B cell (primary cell): Measurements from ENCODE around the gene BTRC. TPM values are rescaled to one million over a fixed set of nuclear protein-coding genes. Genes with fewer than 3 reads are reported as not detected.

Experiments
- ATAC-seq: fragments of 200-7000 bp; cut with Tn5 transposase; one replicate; pipeline ENCODE4 v1.10.0; 2021; ENCODE audit warnings: low read depth, mild to moderate bottlenecking, moderate number of reproducible peaks, moderate library complexity
- CTCF ChIA-PET: fragments of 350-600 bp; sonication (Branson Sonifier 250); formaldehyde crosslinking; loops from one replicate; lab custom pipeline; 2021; ENCODE audit warnings: antibody characterized with exemption, inconsistent platforms; lab: Charles Lee
- POLR2A ChIA-PET: fragments of 350-600 bp; sonication (Branson Sonifier 250); formaldehyde crosslinking; loops from one replicate; lab custom pipeline; 2021; ENCODE audit warnings: antibody characterized with exemption; lab: Charles Lee
- DNase-seq: peaks from one replicate; pipeline ENCODE4 v3.0.0; 2013
- H2AFZ ChIP-seq: 2 replicates; pipeline ENCODE4 v1.6.1; 2012; ENCODE audit warnings: mild to moderate bottlenecking, low read depth, low read length; ENCODE audit not compliant: insufficient read depth, poor library complexity, severe bottlenecking
- H3K27ac ChIP-seq, 2 donors: 1 replicate in 1 of 2; 2 replicates in 1 of 2; pipeline ENCODE4 v1.5.1; 2012 to 2013; ENCODE audit warnings: low read length in 2 of 2, mild to moderate bottlenecking in 2 of 2, moderate library complexity in 1 of 2
- H3K27me3 ChIP-seq, 4 experiments: fragments of 200-600 bp in 1 of 4; sonication (generic) in 1 of 4; replicated peaks in 1 of 4; 1 replicate in 2 of 4; 2 replicates in 2 of 4; pipeline versions ENCODE4 v1.6.1 to v1.7.0; 2013 to 2016; ENCODE audit warnings: low read length in 3 of 4, mild to moderate bottlenecking in 2 of 4, mixed read lengths in 1 of 4, moderate library complexity in 1 of 4; ENCODE audit not compliant: insufficient read depth in 4 of 4, control insufficient read depth in 3 of 4; ENCODE audit errors: control extremely low read depth in 1 of 4
- H3K36me3 ChIP-seq, 2 experiments: replicated peaks in 1 of 2; 1 replicate in 1 of 2; 2 replicates in 1 of 2; pipeline versions ENCODE4 v1.6.1 to v1.7.1; 2013; ENCODE audit warnings: low read length in 1 of 2; ENCODE audit not compliant: insufficient read depth in 2 of 2, control insufficient read depth in 1 of 2; ENCODE audit errors: control extremely low read depth in 1 of 2, extremely low read depth in 1 of 2
- H3K4me1 ChIP-seq, 2 donors: fragments of 200-600 bp in 1 of 2; sonication (generic) in 1 of 2; 1 replicate in 1 of 2; 2 replicates in 1 of 2; pipeline versions ENCODE4 v1.5.1 to v1.6.1; 2013 to 2017; ENCODE audit warnings: low read length in 2 of 2; ENCODE audit not compliant: control insufficient read depth in 2 of 2, insufficient read depth in 2 of 2
- H3K4me2 ChIP-seq: replicated peaks from 2 replicates; pipeline ENCODE3; 2012; ENCODE audit warnings: mild to moderate bottlenecking, low read depth, low read length; ENCODE audit not compliant: poor library complexity, severe bottlenecking
- H3K4me3 ChIP-seq, 5 experiments: fragments of 200-600 bp in 1 of 5; sonication (generic) in 1 of 5; 1 replicate in 3 of 5; 2 replicates in 2 of 5; pipeline versions ENCODE4 v1.5.1 to v1.7.0; 2011 to 2016; ENCODE audit warnings: low read length in 4 of 5, mild to moderate bottlenecking in 4 of 5, low read depth in 2 of 5, control low read depth in 1 of 5, moderate library complexity in 1 of 5; ENCODE audit not compliant: insufficient read depth in 1 of 5; ENCODE audit errors: control extremely low read depth in 1 of 5, extremely low read depth in 1 of 5
- H3K79me2 ChIP-seq: fragments of 200-600 bp; sonication (generic); one replicate; pipeline ENCODE4 v1.6.0; 2016; ENCODE audit warnings: low read length; ENCODE audit not compliant: control insufficient read depth, insufficient read depth
- H3K9ac ChIP-seq: fragments of 200-600 bp; sonication (generic); 2 replicates; pipeline ENCODE4 v1.6.1; 2017; ENCODE audit warnings: mild to moderate bottlenecking, low read length, moderate library complexity
- H3K9me3 ChIP-seq, 3 donors: one replicate each; pipeline versions ENCODE4 v1.6.1 to v1.7.1; 2013; ENCODE audit warnings: low read length in 2 of 3; ENCODE audit not compliant: control insufficient read depth in 2 of 3, insufficient read depth in 1 of 3; ENCODE audit errors: control extremely low read depth in 1 of 3
- H4K20me1 ChIP-seq: 2 replicates; pipeline ENCODE4 v1.6.0; 2012; ENCODE audit warnings: mild to moderate bottlenecking, low read length; ENCODE audit not compliant: insufficient read depth, control insufficient read depth, poor library complexity, severe bottlenecking
- H3K27ac Mint-ChIP-seq: one replicate; pipeline ENCODE4 v1.8.0; 2021; ENCODE audit warnings: mixed read lengths
- H3K27me3 Mint-ChIP-seq: one replicate; pipeline ENCODE4 v1.8.0; 2021; ENCODE audit warnings: mixed read lengths
- H3K4me1 Mint-ChIP-seq: one replicate; pipeline ENCODE4 v1.8.0; 2021; ENCODE audit warnings: mixed read lengths
- H3K4me3 Mint-ChIP-seq: one replicate; pipeline ENCODE4 v1.8.0; 2021; ENCODE audit warnings: mixed read lengths
- H3K9me3 Mint-ChIP-seq: one replicate; pipeline ENCODE4 v1.8.0; 2022; ENCODE audit warnings: mixed read lengths; ENCODE audit not compliant: insufficient read depth
- CTCF ChIP-seq: fragments of 200-600 bp; IDR thresholded peaks from one replicate; pipeline ENCODE4 v1.8.0; 2022; ENCODE audit warnings: antibody characterized with exemption, mild to moderate bottlenecking
- EZH2 ChIP-seq: IDR thresholded peaks from 2 replicates; pipeline ENCODE4 v1.6.1; 2012; ENCODE audit warnings: borderline replicate concordance, low read depth, mild to moderate bottlenecking, moderate library complexity, low read length; ENCODE audit not compliant: insufficient read depth, poor library complexity, severe bottlenecking
- WGBS: methylation state at CpG from one replicate; pipeline ENCODE4 v1.1.5; 2013; ENCODE audit warnings: missing lambda C conversion rate; ENCODE audit not compliant: insufficient coverage; 5-methylcytosine and 5-hydroxymethylcytosine counted together
- intact Hi-C: fragments of 100-400 bp; cut with micrococcal nuclease; formaldehyde crosslinking; loops from one replicate; pipeline ENCODE4 v1.10.0; 2022
- polyA plus RNA-seq: library from polyadenylated mRNA; depleted of rRNA; stranded (reverse); fragments of >200 nt; gene quantifications from 2 replicates; pipeline ENCODE4 v1.2.3, GENCODE V29; 2012
- total RNA-seq, 2 donors: library from RNA; stranded (reverse); fragments of 120-200 nt in 1 of 2; gene quantifications; 1 replicate in 1 of 2; 2 replicates in 1 of 2; pipeline versions ENCODE4 v1.2.3 to v1.2.4, GENCODE V29; 2013 to 2022

The BTRC gene
- total and polyA plus RNA-seq, 2 donors (not counting 1 experiment from before 2014, with no cell fraction given): 4.3 to 21.9 TPM

GRCh38 chr10:101495324-101495925, 141.5 kb downstream of the BTRC start:
- Histone ChIP-seq H3K4me2 (no peak overlapping the region), H3K9ac (no peak overlapping the region), H3K79me2 (no peaks in the 10 kb centered on the region), H3K36me3 (no peaks in the 10 kb centered on the region), H3K4me3 (no peak overlapping the region), H2AFZ (no peak overlapping the region), H3K9me3 (no peaks in the 10 kb centered on the region), H3K27me3 (no peaks in the 10 kb centered on the region), H4K20me1 (no peaks in the 10 kb centered on the region), H3K4me1 (no peaks in the 10 kb centered on the region), H3K27ac (no peak overlapping the region)
- H3K27me3 Mint-ChIP-seq: no peaks in the 10 kb centered on the region
- no peak overlapping the region for H3K4me3 Mint-ChIP-seq
- intact Hi-C loops: no loop called here
- H3K9me3 Mint-ChIP-seq: no peaks in the 10 kb centered on the region
- 33% methylated on average over 1 of the region's 4 CpGs for WGBS
- ChIA-PET POLR2A (no interaction called here), CTCF (no interaction called here)
- TF ChIP-seq EZH2: no peak
- no peak for TF ChIP-seq CTCF
- H3K27ac Mint-ChIP-seq: no peak overlapping the region
- ATAC-seq (no peak), DNase-seq (no peak)
- H3K4me1 Mint-ChIP-seq: no peaks in the 10 kb centered on the region

DNA sequence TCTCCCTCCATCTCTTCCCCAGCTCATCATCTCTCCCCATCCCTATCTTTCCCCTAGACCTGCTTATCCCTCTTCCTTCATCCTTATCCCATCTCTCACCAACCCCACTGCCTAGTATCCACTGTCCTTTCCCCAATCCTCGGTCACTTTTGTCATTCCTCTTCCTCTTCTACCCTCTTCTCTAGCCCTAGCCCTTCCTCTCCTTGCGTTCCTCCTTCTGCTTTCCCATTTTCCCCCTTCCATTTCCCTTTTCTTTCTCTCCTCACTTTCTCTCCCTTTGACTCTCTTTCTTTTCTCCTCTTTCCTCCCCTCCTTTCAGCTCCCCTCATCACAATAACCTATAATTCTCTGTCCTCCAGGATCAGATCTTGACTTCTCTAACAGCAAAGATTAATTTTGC, 150.5 kb downstream of the BTRC start:
- Histone ChIP-seq H2AFZ (no peak overlapping the region), H3K9ac (no peak overlapping the region), H3K4me2 (no peak overlapping the region), H3K9me3 (no peaks in the 10 kb centered on the region), H3K27me3 (no peaks in the 10 kb centered on the region), H3K36me3 (no peaks in the 10 kb centered on the region), H3K79me2 (no peaks in the 10 kb centered on the region), H4K20me1 (no peaks in the 10 kb centered on the region), H3K4me1 (no peaks in the 10 kb centered on the region), H3K27ac (no peak overlapping the region), H3K4me3 (no peak overlapping the region)
- TF ChIP-seq EZH2: no peak
- TF ChIP-seq CTCF: no peak
- ATAC-seq (no peak), DNase-seq (no peak)
- POLR2A ChIA-PET: no interaction called here
- CTCF ChIA-PET: interaction anchor here (0.9 to 1.3 kb wide), 2 partner anchors 10 to 13 kb away, joined by 3 read pairs; no protein-coding TSS in a partner anchor
- WGBS: 100% methylated on average over 1 of the region's 2 CpGs
- Mint-ChIP-seq H3K4me1 (no peaks in the 10 kb centered on the region), H3K4me3 (no peak overlapping the region), H3K27me3 (no peaks in the 10 kb centered on the region), H3K9me3 (no peaks in the 10 kb centered on the region), H3K27ac (no peak overlapping the region)
- intact Hi-C loops: no loop called here
